K562 (cell line): ENCODE measurements around the gene OVOL3. TPM values are rescaled to one million over a fixed set of nuclear protein-coding genes. Genes with fewer than 3 reads are reported as not detected.

Experiments used
- CGGBP1 ChIP-seq: fragments of 250-450 bp; sonication (Bioruptor Pico); IDR thresholded peaks from 2 replicates; pipeline ENCODE4 v1.9.0; 2021; ENCODE audit warnings: mild to moderate bottlenecking
- CREB3L1 ChIP-seq: fragments of 450-650 bp; IDR thresholded peaks from 2 replicates; pipeline ENCODE4 v1.6.1; 2014; ENCODE audit warnings: low read depth, mild to moderate bottlenecking, moderate library complexity, borderline replicate concordance
- DMBX1 ChIP-seq: fragments of 250-450 bp; sonication (Bioruptor Pico); IDR thresholded peaks from 2 replicates; pipeline ENCODE4 v1.8.0; 2022; ENCODE audit warnings: inconsistent platforms, mild to moderate bottlenecking, moderate library complexity, borderline replicate concordance
- EHMT2 ChIP-seq: fragments of 450-650 bp; IDR thresholded peaks from 2 replicates; pipeline ENCODE4 v1.6.1; 2018; ENCODE audit warnings: antibody characterized with exemption
- LCOR ChIP-seq: sonication (generic); formaldehyde crosslinking; IDR thresholded peaks from 2 replicates; pipeline ENCODE4 v1.8.0; 2022; ENCODE audit warnings: mild to moderate bottlenecking, missing genetic modification reagents
- MAFF ChIP-seq: IDR thresholded peaks from 2 replicates; pipeline ENCODE4 v1.6.1; 2012; ENCODE audit warnings: low read length, improper control_type of control experiment
- MITF ChIP-seq: IDR thresholded peaks from 2 replicates; pipeline ENCODE4 v1.6.1; 2014; ENCODE audit warnings: antibody characterized with exemption
- PHF8 ChIP-seq: fragments of 200-600 bp; sonication (generic); IDR thresholded peaks from 2 replicates; pipeline ENCODE4 v1.6.1; 2012; ENCODE audit warnings: mixed run types, mild to moderate bottlenecking, inconsistent platforms, low read length, moderate library complexity, borderline replicate concordance
- PHTF2 ChIP-seq: fragments of 250-450 bp; sonication (Bioruptor Pico); IDR thresholded peaks from 2 replicates; pipeline ENCODE4 v1.5.0; 2021; ENCODE audit warnings: mild to moderate bottlenecking
- POLR2H ChIP-seq: IDR thresholded peaks from 2 replicates; pipeline ENCODE4 v1.6.1; 2016; ENCODE audit warnings: missing genetic modification characterization, low read depth, mild to moderate bottlenecking, control low read depth, missing compliant biosample characterization, moderate library complexity
- RBM34 ChIP-seq: fragments of 200-400 bp; formaldehyde crosslinking; IDR thresholded peaks from 2 replicates; pipeline ENCODE4 v1.6.1; 2018; ENCODE audit warnings: low read length, borderline replicate concordance; ENCODE audit not compliant: insufficient read depth
- SMAD1 ChIP-seq: fragments of 150-350 bp; IDR thresholded peaks from 2 replicates; pipeline ENCODE4 v1.6.1; 2014; ENCODE audit warnings: low read length, low read depth; ENCODE audit not compliant: partially characterized antibody
- SMAD4 ChIP-seq: fragments of 250-450 bp; sonication (Bioruptor Pico); conservative IDR thresholded peaks from 2 replicates; pipeline ENCODE4 v1.8.0; 2021; ENCODE audit warnings: inconsistent platforms, mild to moderate bottlenecking, moderate library complexity
- SMARCA4 ChIP-seq: fragments of 450-650 bp; IDR thresholded peaks from 2 replicates; pipeline ENCODE4 v1.6.1; 2016
- SREBF2 ChIP-seq: sonication (generic); formaldehyde crosslinking; IDR thresholded peaks from 2 replicates; pipeline ENCODE4 v1.4.0; 2020; ENCODE audit warnings: mild to moderate bottlenecking, missing genetic modification reagents
- STAT5B ChIP-seq: fragments of 250-450 bp; sonication (Bioruptor Pico); IDR thresholded peaks from 2 replicates; pipeline ENCODE4 v1.8.0; 2021; ENCODE audit warnings: mild to moderate bottlenecking, inconsistent platforms
- THRB ChIP-seq: fragments of 450-650 bp; formaldehyde crosslinking; conservative IDR thresholded peaks from 2 replicates; pipeline ENCODE4 v1.4.0; 2022; ENCODE audit warnings: mild to moderate bottlenecking, missing genetic modification characterization
- ZBTB5 ChIP-seq: fragments of 450-650 bp; IDR thresholded peaks from 2 replicates; pipeline ENCODE4 v1.6.1; 2017; ENCODE audit warnings: antibody characterized with exemption
- ZBTB7A ChIP-seq: IDR thresholded peaks from 2 replicates; pipeline ENCODE4 v1.6.1; 2011; ENCODE audit warnings: low read depth, mild to moderate bottlenecking, low read length, moderate library complexity, borderline replicate concordance; ENCODE audit not compliant: control insufficient read depth
- ZKSCAN1 ChIP-seq: fragments of 150-350 bp; IDR thresholded peaks from 2 replicates; pipeline ENCODE4 v1.6.1; 2016; ENCODE audit warnings: low read depth, low read length
- ZNF561 ChIP-seq: fragments of 450-650 bp; formaldehyde crosslinking; conservative IDR thresholded peaks from 2 replicates; pipeline ENCODE4 v1.4.0; 2020; ENCODE audit warnings: mild to moderate bottlenecking, moderate library complexity
- polyA plus RNA-seq, 8 experiments: library from polyadenylated mRNA; depleted of rRNA in 4 of 8; stranded (reverse) in 5 of 8; unstranded in 3 of 8; fragments of >200 nt; fragmentation: Nextera tagmentation in 2 of 8; fragmentation: Illumina TruSeq in 1 of 8; extraction: Ambion mirVana in 2 of 8; extraction: Trizol in 1 of 8; gene quantifications; 2 replicates each; pipeline versions ENCODE4 v1.2.1 to v1.2.3, GENCODE V29; 2011 to 2014; ENCODE audit warnings: inconsistent platforms in 1 of 8, missing spikeins in 1 of 8
- total RNA-seq, 7 experiments: library from RNA; depleted of rRNA in 6 of 7; stranded (reverse); fragments of >200 nt in 6 of 7; fragmentation: Illumina TruSeq in 2 of 7; extraction: Trizol in 2 of 7; gene quantifications; 2 replicates each; pipeline versions ENCODE4 v1.2.1 to v1.2.3, GENCODE V29; 2011 to 2021; ENCODE audit warnings: low replicate concordance in 1 of 7

OVOL3 gene
- total and polyA plus RNA-seq, 9 of the 15 experiments (the other 6 are each of a cell fraction or from before 2014, with no cell fraction given): not detected

GRCh38 chr19:36139473-36140303 is 28.7 kb downstream of the OVOL3 start, which contains the start of gene CAPNS1 (continued):
- peak; percentile 77; the same call in 1 of the 2 replicates for TF ChIP-seq POLR2H (tag)
- no peak for TF ChIP-seq SREBF2
- TF ChIP-seq DMBX1: no peak
- no peak for TF ChIP-seq MITF
- TF ChIP-seq CGGBP1 (CRISPR knock-in tag): no peak; the same call in 1 of the 2 replicates
- 0 out of 2 replicates have a peak, but pooled peaks have one; percentile 63 for TF ChIP-seq THRB (CRISPR knock-in tag)
- TF ChIP-seq SMAD1: no peak
- TF ChIP-seq CREB3L1: peak; percentile 67
- TF ChIP-seq ZBTB5: no peak
- TF ChIP-seq MAFF: no peak
- TF ChIP-seq STAT5B: no peak
- peak; percentile 25; the same call in 1 of the 2 replicates for TF ChIP-seq ZKSCAN1
- TF ChIP-seq ZNF561 (CRISPR knock-in tag): no peak
- no peak for TF ChIP-seq RBM34
- peak; percentile 75 for TF ChIP-seq PHF8
- 0 out of 2 replicates have a peak, but pooled peaks have one; percentile 7 for TF ChIP-seq SMARCA4
- TF ChIP-seq PHTF2: no peak
- TF ChIP-seq ZBTB7A: peak; percentile 89
- TF ChIP-seq LCOR (CRISPR knock-in tag): no peak; the same call in none of the 2 replicates
- no peak for TF ChIP-seq EHMT2
- TF ChIP-seq SMAD4: peak; percentile 79
